K562 (cell line): ENCODE measurements around the gene OCIAD2. TPM values are rescaled to one million over a fixed set of nuclear protein-coding genes. Genes with fewer than 3 reads are reported as not detected.

Experiments used
- ATAC-seq: fragments of 200-7000 bp; cut with Tn5 transposase; 3 replicates; pipeline ENCODE4 v1.9.1; 2020; ENCODE audit warnings: moderate library complexity
- BruUV-seq: library from RNA; stranded (reverse); fragments of 400-500 nt; replicated peaks from 2 replicates; lab custom pipeline; 2021; lab: Mats Ljungman, UMichigan
- CTCF ChIA-PET: fragments of 300-600 bp; formaldehyde crosslinking; extraction: SDS; loops from one replicate; lab custom pipeline; 2021; ENCODE audit warnings: low intra/inter-chr PET ratio; lab: Yijun Ruan, JAX
- POLR2A ChIA-PET: fragments of 300-600, 350-650 bp; sonication (Branson Sonifier 250); formaldehyde crosslinking; extraction: SDS; loops from one replicate; lab custom pipeline; 2021; ENCODE audit warnings: antibody characterized with exemption, inconsistent platforms; lab: Yijun Ruan, JAX
- DNase-seq, 4 experiments: peaks; one replicate each; pipeline versions ENCODE4 v3.0.0 to v3.0.0-alpha.2; 2011 to 2018; ENCODE audit warnings: low spot score in 3 of 4, mixed read lengths in 3 of 4; ENCODE audit errors: extremely low read depth in 1 of 4
- FAIRE-seq: peaks from 2 replicates; lab custom pipeline; 2011; peaks lifted over from hg19 to GRCh38; lab: Jason Lieb, UNC
- H2AFZ ChIP-seq: 2 replicates; pipeline ENCODE4 v1.6.0; 2011; ENCODE audit warnings: low read depth, low read length, control low read depth, inconsistent platforms
- H3K27ac ChIP-seq: fragments of 200-600 bp; 3 replicates; pipeline ENCODE4 v1.8.0; 2011; ENCODE audit warnings: low read depth, mild to moderate bottlenecking, control low read depth, inconsistent platforms, low read length, moderate library complexity, mixed read lengths; ENCODE audit errors: extremely low read depth
- H3K27me3 ChIP-seq, 2 experiments: fragments of 300-600 bp in 1 of 2; 2 replicates in 1 of 2; 3 replicates in 1 of 2; pipeline versions ENCODE4 v1.6.0 to v1.8.0; 2011; ENCODE audit warnings: inconsistent platforms in 2 of 2, low read length in 2 of 2, mild to moderate bottlenecking in 1 of 2, mixed read lengths in 1 of 2, moderate library complexity in 1 of 2; ENCODE audit not compliant: control insufficient read depth in 2 of 2, insufficient read depth in 2 of 2
- H3K36me3 ChIP-seq: fragments of 300-600 bp; 3 replicates; pipeline ENCODE4 v1.8.0; 2011; ENCODE audit warnings: mild to moderate bottlenecking, low read length, inconsistent platforms; ENCODE audit not compliant: control insufficient read depth, insufficient read depth
- H3K4me1 ChIP-seq, 2 experiments: fragments of 200-600 bp in 1 of 2; replicated peaks in 1 of 2; 2 replicates in 1 of 2; 3 replicates in 1 of 2; pipeline versions ENCODE4 v1.5.1 to v1.8.0; 2011; ENCODE audit warnings: inconsistent platforms in 2 of 2, low read length in 2 of 2, mild to moderate bottlenecking in 1 of 2, mixed read lengths in 1 of 2, moderate library complexity in 1 of 2; ENCODE audit not compliant: control insufficient read depth in 2 of 2, insufficient read depth in 2 of 2
- H3K4me2 ChIP-seq: 2 replicates; pipeline ENCODE4 v1.6.1; 2011; ENCODE audit warnings: low read length, control low read depth, inconsistent platforms, mixed read lengths; ENCODE audit not compliant: insufficient read depth
- H3K4me3 ChIP-seq: fragments of 200-600 bp; sonication (generic), shearing (Covaris generic); 2 replicates; pipeline ENCODE4 v1.5.1; 2016; ENCODE audit warnings: control low read depth, inconsistent platforms
- H3K79me2 ChIP-seq: fragments of 200-600 bp; 3 replicates; pipeline ENCODE4 v1.8.0; 2011; ENCODE audit warnings: low read length, inconsistent platforms; ENCODE audit not compliant: control insufficient read depth, insufficient read depth
- H3K9ac ChIP-seq, 2 experiments: 2 replicates each; pipeline versions ENCODE4 v1.6.0 to v1.6.1; 2011; ENCODE audit warnings: low read depth in 2 of 2, low read length in 2 of 2, control low read depth in 1 of 2, inconsistent platforms in 1 of 2, mild to moderate bottlenecking in 1 of 2, mixed read lengths in 1 of 2; ENCODE audit not compliant: insufficient read depth in 1 of 2
- H3K9me1 ChIP-seq: one replicate; pipeline ENCODE4 v1.6.0; 2011; ENCODE audit warnings: inconsistent platforms, mild to moderate bottlenecking, low read length, moderate library complexity; ENCODE audit not compliant: control insufficient read depth, insufficient read depth
- H3K9me3 ChIP-seq: replicated peaks from 2 replicates; pipeline ENCODE4 v1.5.1; 2011; ENCODE audit warnings: low read depth, low read length, inconsistent platforms; ENCODE audit not compliant: control insufficient read depth, insufficient read depth
- H4K20me1 ChIP-seq: replicated peaks from 2 replicates; pipeline ENCODE4 v1.6.1; 2011; ENCODE audit warnings: low read length, inconsistent platforms, mixed read lengths; ENCODE audit not compliant: control insufficient read depth, insufficient read depth
- CTCF ChIP-seq, 3 experiments: IDR thresholded peaks in 2 of 3; conservative IDR thresholded peaks in 1 of 3; 2 replicates each; pipeline ENCODE4 v1.5.1; 2011 to 2012; ENCODE audit warnings: low read length in 3 of 3, mild to moderate bottlenecking in 3 of 3, control low read depth in 2 of 3, improper control_type of control experiment in 1 of 3, inconsistent platforms in 1 of 3, low read depth in 1 of 3, mixed read lengths in 1 of 3, moderate library complexity in 1 of 3; ENCODE audit not compliant: insufficient read depth in 2 of 3
- MAFG ChIP-seq: fragments of 450-650 bp; conservative IDR thresholded peaks from 2 replicates; pipeline ENCODE4 v1.6.1; 2016; ENCODE audit warnings: missing genetic modification characterization, missing compliant biosample characterization
- PRPF4 ChIP-seq: fragments of 200-400 bp; formaldehyde crosslinking; IDR thresholded peaks from one replicate; pipeline ENCODE4 v1.6.1; 2017; ENCODE audit warnings: low read length, low read depth, mild to moderate bottlenecking; ENCODE audit not compliant: insufficient read depth, poor library complexity, severe bottlenecking
- RBM22 ChIP-seq: fragments of 200-400 bp; formaldehyde crosslinking; IDR thresholded peaks from 2 replicates; pipeline ENCODE4 v1.6.1; 2018; ENCODE audit warnings: low read length, low read depth; ENCODE audit not compliant: poor library complexity, severe bottlenecking
- REST ChIP-seq, 2 experiments: fragments of 450-650 bp; formaldehyde crosslinking in 1 of 2; IDR thresholded peaks; 2 replicates each; pipeline versions ENCODE4 v1.4.0 to v1.6.1; 2014 to 2020; ENCODE audit warnings: mild to moderate bottlenecking in 2 of 2, borderline replicate concordance in 1 of 2, low read depth in 1 of 2
- ZBTB43 ChIP-seq: sonication (generic); formaldehyde crosslinking; IDR thresholded peaks from 2 replicates; pipeline ENCODE4 v1.8.0; 2023; ENCODE audit warnings: mild to moderate bottlenecking, missing genetic modification reagents
- ZNF217 ChIP-seq: sonication (generic); formaldehyde crosslinking; IDR thresholded peaks from 2 replicates; pipeline ENCODE4 v1.8.0; 2022; ENCODE audit warnings: mild to moderate bottlenecking, missing genetic modification reagents
- ZNF76 ChIP-seq: fragments of 250-450 bp; sonication (Bioruptor Pico); IDR thresholded peaks from 2 replicates; pipeline ENCODE4 v1.4.0; 2020; ENCODE audit warnings: mild to moderate bottlenecking, moderate library complexity, borderline replicate concordance
- WGBS: fragments of 100-300 bp; shearing (Covaris generic); methylation state at CpG from one replicate; pipeline ENCODE4 v1.1.6; 2016; ENCODE audit warnings: low coverage, mixed read lengths; ENCODE audit not compliant: insufficient coverage; ENCODE audit errors: missing lambda C conversion rate; 5-methylcytosine and 5-hydroxymethylcytosine counted together
- in situ Hi-C: fragments of 300-500 bp; cut with MboI; formaldehyde crosslinking; loops from 4 replicates; pipeline ENCODE4 v1.15.0; 2018; ENCODE audit warnings: inconsistent platforms, mixed read lengths
- intact Hi-C: fragments of 100-400 bp; cut with micrococcal nuclease; formaldehyde crosslinking; loops from 2 replicates; pipeline ENCODE4 v1.14.2; 2022
- polyA plus RNA-seq, 8 experiments: library from polyadenylated mRNA; depleted of rRNA in 4 of 8; stranded (reverse) in 5 of 8; unstranded in 3 of 8; fragments of >200 nt; fragmentation: Nextera tagmentation in 2 of 8; fragmentation: Illumina TruSeq in 1 of 8; extraction: Ambion mirVana in 2 of 8; extraction: Trizol in 1 of 8; gene quantifications; 2 replicates each; pipeline versions ENCODE4 v1.2.1 to v1.2.3, GENCODE V29; 2011 to 2014; ENCODE audit warnings: inconsistent platforms in 1 of 8, missing spikeins in 1 of 8
- total RNA-seq, 7 experiments: library from RNA; depleted of rRNA in 6 of 7; stranded (reverse); fragments of >200 nt in 6 of 7; fragmentation: Illumina TruSeq in 2 of 7; extraction: Trizol in 2 of 7; gene quantifications; 2 replicates each; pipeline versions ENCODE4 v1.2.1 to v1.2.3, GENCODE V29; 2011 to 2021; ENCODE audit warnings: low replicate concordance in 1 of 7

OCIAD2 gene
- total and polyA plus RNA-seq, 9 of the 15 experiments (the other 6 are each of a cell fraction or from before 2014, with no cell fraction given) = 0.11 to 0.98 TPM; not detected in 7

GRCh38 chr4:48949086-48949485 lies 42.5 kb upstream of the OCIAD2 start (continued):
- TF ChIP-seq ZNF76 (CRISPR knock-in tag) = no peak

GRCh38 chr4:48947731-48948130 lies 41.2 kb upstream of the OCIAD2 start:
- Histone ChIP-seq H3K4me1 (no peaks in the 10 kb centered on the region; a peak in 2 of 5 replicates), H3K9ac (no peak overlapping the region), H3K9me1 (no peaks in the 10 kb centered on the region), H3K4me3 (no peak overlapping the region), H3K36me3 (no peaks in the 10 kb centered on the region), H3K27ac (no peak overlapping the region), H3K9me3 (no peaks in the 10 kb centered on the region), H4K20me1 (no peaks in the 10 kb centered on the region), H2AFZ (no peak overlapping the region), H3K27me3 (no peaks in the 10 kb centered on the region), H3K79me2 (no peaks in the 10 kb centered on the region), H3K4me2 (no peak overlapping the region)
- BruUV-seq = no TSS peak
- peak; percentile 52 for ATAC-seq
- POLR2A ChIA-PET = interaction anchor here (1.1 kb wide), 1 partner anchor 10 kb away, joined by 4 read pairs; no protein-coding TSS in a partner anchor
- CTCF ChIA-PET = no interaction called here
- peak; percentile 19 for FAIRE-seq
- intact Hi-C loops (no loop called here), in situ Hi-C loops (no loop called here)
- DNase-seq = peak; percentile 12 to 23 (median 20)
- WGBS = no CpG with 5 or more reads among the region's 1 CpG
- TF ChIP-seq CTCF (IDR thresholded peaks at IDR 0.05 in 2 of 3, conservative IDR thresholded peaks at IDR 0.05 in 1 of 3; ENCODE audit: insufficient read depth in 2 of 3, low read depth in 1 of 3, low read length in 3 of 3) (peak in 2 of 3 experiments; percentile 38 to 45; a peak in 3 of 6 replicates), MAFG (peak; percentile 79), ZNF217 (CRISPR knock-in tag) (no peak), REST (IDR thresholded peaks at IDR 0.05; ENCODE audit: borderline replicate concordance) (no peak), REST (CRISPR knock-in tag; IDR thresholded peaks at IDR 0.05; ENCODE audit: low read depth) (no peak), PRPF4 (no peak), ZBTB43 (CRISPR knock-in tag) (no peak), RBM22 (no peak)
